K562 (cell line): Measurements from ENCODE around the gene POLL. TPM values are rescaled to one million over a fixed set of nuclear protein-coding genes. Genes with fewer than 3 reads are reported as not detected.

Experiments used
- ATAC-seq: fragments of 200-7000 bp; cut with Tn5 transposase; 3 replicates; pipeline ENCODE4 v1.9.1; 2020; ENCODE audit warnings: moderate library complexity
- BruUV-seq: library from RNA; stranded (reverse); fragments of 400-500 nt; replicated peaks from 2 replicates; lab custom pipeline; 2021; lab: Mats Ljungman, UMichigan
- CTCF ChIA-PET: fragments of 300-600 bp; formaldehyde crosslinking; extraction: SDS; loops from one replicate; lab custom pipeline; 2021; ENCODE audit warnings: low intra/inter-chr PET ratio; lab: Yijun Ruan, JAX
- POLR2A ChIA-PET: fragments of 300-600, 350-650 bp; sonication (Branson Sonifier 250); formaldehyde crosslinking; extraction: SDS; loops from one replicate; lab custom pipeline; 2021; ENCODE audit warnings: antibody characterized with exemption, inconsistent platforms; lab: Yijun Ruan, JAX
- DNase-seq, 4 experiments: peaks; one replicate each; pipeline versions ENCODE4 v3.0.0 to v3.0.0-alpha.2; 2011 to 2018; ENCODE audit warnings: low spot score in 3 of 4, mixed read lengths in 3 of 4; ENCODE audit errors: extremely low read depth in 1 of 4
- FAIRE-seq: peaks from 2 replicates; lab custom pipeline; 2011; peaks lifted over from hg19 to GRCh38; lab: Jason Lieb, UNC
- H2AFZ ChIP-seq: 2 replicates; pipeline ENCODE4 v1.6.0; 2011; ENCODE audit warnings: low read depth, low read length, control low read depth, inconsistent platforms
- H3K27ac ChIP-seq: fragments of 200-600 bp; 3 replicates; pipeline ENCODE4 v1.8.0; 2011; ENCODE audit warnings: low read depth, mild to moderate bottlenecking, control low read depth, inconsistent platforms, low read length, moderate library complexity, mixed read lengths; ENCODE audit errors: extremely low read depth
- H3K27me3 ChIP-seq, 2 experiments: fragments of 300-600 bp in 1 of 2; 2 replicates in 1 of 2; 3 replicates in 1 of 2; pipeline versions ENCODE4 v1.6.0 to v1.8.0; 2011; ENCODE audit warnings: inconsistent platforms in 2 of 2, low read length in 2 of 2, mild to moderate bottlenecking in 1 of 2, mixed read lengths in 1 of 2, moderate library complexity in 1 of 2; ENCODE audit not compliant: control insufficient read depth in 2 of 2, insufficient read depth in 2 of 2
- H3K36me3 ChIP-seq: fragments of 300-600 bp; 3 replicates; pipeline ENCODE4 v1.8.0; 2011; ENCODE audit warnings: mild to moderate bottlenecking, low read length, inconsistent platforms; ENCODE audit not compliant: control insufficient read depth, insufficient read depth
- H3K4me1 ChIP-seq, 2 experiments: fragments of 200-600 bp in 1 of 2; replicated peaks in 1 of 2; 2 replicates in 1 of 2; 3 replicates in 1 of 2; pipeline versions ENCODE4 v1.5.1 to v1.8.0; 2011; ENCODE audit warnings: inconsistent platforms in 2 of 2, low read length in 2 of 2, mild to moderate bottlenecking in 1 of 2, mixed read lengths in 1 of 2, moderate library complexity in 1 of 2; ENCODE audit not compliant: control insufficient read depth in 2 of 2, insufficient read depth in 2 of 2
- H3K4me2 ChIP-seq: 2 replicates; pipeline ENCODE4 v1.6.1; 2011; ENCODE audit warnings: low read length, control low read depth, inconsistent platforms, mixed read lengths; ENCODE audit not compliant: insufficient read depth
- H3K4me3 ChIP-seq: fragments of 200-600 bp; sonication (generic), shearing (Covaris generic); 2 replicates; pipeline ENCODE4 v1.5.1; 2016; ENCODE audit warnings: control low read depth, inconsistent platforms
- H3K79me2 ChIP-seq: fragments of 200-600 bp; 3 replicates; pipeline ENCODE4 v1.8.0; 2011; ENCODE audit warnings: low read length, inconsistent platforms; ENCODE audit not compliant: control insufficient read depth, insufficient read depth
- H3K9ac ChIP-seq, 2 experiments: 2 replicates each; pipeline versions ENCODE4 v1.6.0 to v1.6.1; 2011; ENCODE audit warnings: low read depth in 2 of 2, low read length in 2 of 2, control low read depth in 1 of 2, inconsistent platforms in 1 of 2, mild to moderate bottlenecking in 1 of 2, mixed read lengths in 1 of 2; ENCODE audit not compliant: insufficient read depth in 1 of 2
- H3K9me1 ChIP-seq: one replicate; pipeline ENCODE4 v1.6.0; 2011; ENCODE audit warnings: inconsistent platforms, mild to moderate bottlenecking, low read length, moderate library complexity; ENCODE audit not compliant: control insufficient read depth, insufficient read depth
- H3K9me3 ChIP-seq: replicated peaks from 2 replicates; pipeline ENCODE4 v1.5.1; 2011; ENCODE audit warnings: low read depth, low read length, inconsistent platforms; ENCODE audit not compliant: control insufficient read depth, insufficient read depth
- H4K20me1 ChIP-seq: replicated peaks from 2 replicates; pipeline ENCODE4 v1.6.1; 2011; ENCODE audit warnings: low read length, inconsistent platforms, mixed read lengths; ENCODE audit not compliant: control insufficient read depth, insufficient read depth
- GABPB2 ChIP-seq: fragments of 250-450 bp; sonication (Bioruptor Pico); conservative IDR thresholded peaks from 2 replicates; pipeline ENCODE4 v1.5.1; 2021; ENCODE audit warnings: mild to moderate bottlenecking
- NFIC ChIP-seq: fragments of 450-650 bp; IDR thresholded peaks from 2 replicates; pipeline ENCODE4 v1.6.1; 2017; ENCODE audit warnings: mild to moderate bottlenecking, inconsistent platforms
- ZNF347 ChIP-seq: fragments of 450-650 bp; formaldehyde crosslinking; IDR thresholded peaks from 2 replicates; pipeline ENCODE4 v1.4.0; 2020; ENCODE audit warnings: low read depth, mild to moderate bottlenecking, moderate library complexity
- WGBS: fragments of 100-300 bp; shearing (Covaris generic); methylation state at CpG from one replicate; pipeline ENCODE4 v1.1.6; 2016; ENCODE audit warnings: low coverage, mixed read lengths; ENCODE audit not compliant: insufficient coverage; ENCODE audit errors: missing lambda C conversion rate; 5-methylcytosine and 5-hydroxymethylcytosine counted together
- in situ Hi-C: fragments of 300-500 bp; cut with MboI; formaldehyde crosslinking; loops from 4 replicates; pipeline ENCODE4 v1.15.0; 2018; ENCODE audit warnings: inconsistent platforms, mixed read lengths
- intact Hi-C: fragments of 100-400 bp; cut with micrococcal nuclease; formaldehyde crosslinking; loops from 2 replicates; pipeline ENCODE4 v1.14.2; 2022
- polyA plus RNA-seq, 8 experiments: library from polyadenylated mRNA; depleted of rRNA in 4 of 8; stranded (reverse) in 5 of 8; unstranded in 3 of 8; fragments of >200 nt; fragmentation: Nextera tagmentation in 2 of 8; fragmentation: Illumina TruSeq in 1 of 8; extraction: Ambion mirVana in 2 of 8; extraction: Trizol in 1 of 8; gene quantifications; 2 replicates each; pipeline versions ENCODE4 v1.2.1 to v1.2.3, GENCODE V29; 2011 to 2014; ENCODE audit warnings: inconsistent platforms in 1 of 8, missing spikeins in 1 of 8
- total RNA-seq, 7 experiments: library from RNA; depleted of rRNA in 6 of 7; stranded (reverse); fragments of >200 nt in 6 of 7; fragmentation: Illumina TruSeq in 2 of 7; extraction: Trizol in 2 of 7; gene quantifications; 2 replicates each; pipeline versions ENCODE4 v1.2.1 to v1.2.3, GENCODE V29; 2011 to 2021; ENCODE audit warnings: low replicate concordance in 1 of 7
- TF ChIP-seq, protein P1 (sequence below): fragments of 250-450 bp; sonication (Bioruptor Pico); IDR thresholded peaks from 2 replicates; pipeline ENCODE4 v1.5.0; 2021; ENCODE audit warnings: mild to moderate bottlenecking, moderate library complexity
- TF ChIP-seq, protein P2 (sequence below): fragments of 450-650 bp; IDR thresholded peaks from 2 replicates; pipeline ENCODE4 v1.7.1; 2018; ENCODE audit warnings: mild to moderate bottlenecking, low read depth; ENCODE audit not compliant: partially characterized antibody

Gene POLL
- total and polyA plus RNA-seq, 9 of the 15 experiments (the other 6 are each of a cell fraction or from before 2014, with no cell fraction given): 1.2 to 18.7 (median 10.9) TPM

DNA sequence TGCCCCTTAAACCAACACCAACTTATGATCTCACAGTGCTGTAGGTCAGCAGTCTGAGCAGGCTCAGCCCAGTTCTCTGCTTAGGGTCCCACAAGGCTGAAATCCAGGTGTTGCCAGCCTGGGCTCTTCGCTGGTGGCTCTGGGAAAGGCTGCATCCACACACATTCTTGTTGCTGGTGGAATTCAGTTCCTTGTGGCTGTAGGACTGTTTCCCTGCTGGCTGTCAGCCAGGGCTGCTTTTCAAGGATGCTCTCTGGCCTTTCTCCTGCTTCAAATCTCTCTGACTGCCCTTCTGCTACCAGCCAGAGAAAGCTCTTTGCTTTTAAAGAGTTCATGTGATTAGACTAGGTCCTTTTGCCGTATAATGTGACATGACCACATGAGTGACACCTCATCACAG lies 15.3 kb downstream of the POLL start:
- Histone ChIP-seq H4K20me1 (no peaks in the 10 kb centered on the region; the same call in 1 of the 2 replicates), H2AFZ (no peak overlapping the region), H3K4me3 (no peak overlapping the region), H3K9me3 (no peaks in the 10 kb centered on the region; the same call in 1 of the 2 replicates), H3K79me2 (no peaks in the 10 kb centered on the region), H3K27me3 (no peaks in the 10 kb centered on the region), H3K9me1 (peaks cover 9% of the 10 kb centered on the region), H3K36me3 (no peaks in the 10 kb centered on the region), H3K9ac (no peak overlapping the region), H3K4me1 (peaks cover 32 to 59% of the 10 kb centered on the region in 2 experiments), H3K27ac (no peak overlapping the region), H3K4me2 (no peak overlapping the region)
- no TSS peak for BruUV-seq
- DNase-seq (no peak), ATAC-seq (no peak), FAIRE-seq (no peak)
- POLR2A ChIA-PET: no interaction called here
- in situ Hi-C loops: loop anchor here (5.0 kb wide), 1 partner anchor 360 kb away; no protein-coding TSS in a partner anchor
- intact Hi-C loops: loop anchor here (10.0 kb wide), 1 partner anchor 128 kb away; no protein-coding TSS in a partner anchor
- TF ChIP-seq GABPB2 (CRISPR knock-in tag) (no peak), ZNF347 (no peak), NFIC (peak; percentile 86)
- TF ChIP-seq, protein P1, sequence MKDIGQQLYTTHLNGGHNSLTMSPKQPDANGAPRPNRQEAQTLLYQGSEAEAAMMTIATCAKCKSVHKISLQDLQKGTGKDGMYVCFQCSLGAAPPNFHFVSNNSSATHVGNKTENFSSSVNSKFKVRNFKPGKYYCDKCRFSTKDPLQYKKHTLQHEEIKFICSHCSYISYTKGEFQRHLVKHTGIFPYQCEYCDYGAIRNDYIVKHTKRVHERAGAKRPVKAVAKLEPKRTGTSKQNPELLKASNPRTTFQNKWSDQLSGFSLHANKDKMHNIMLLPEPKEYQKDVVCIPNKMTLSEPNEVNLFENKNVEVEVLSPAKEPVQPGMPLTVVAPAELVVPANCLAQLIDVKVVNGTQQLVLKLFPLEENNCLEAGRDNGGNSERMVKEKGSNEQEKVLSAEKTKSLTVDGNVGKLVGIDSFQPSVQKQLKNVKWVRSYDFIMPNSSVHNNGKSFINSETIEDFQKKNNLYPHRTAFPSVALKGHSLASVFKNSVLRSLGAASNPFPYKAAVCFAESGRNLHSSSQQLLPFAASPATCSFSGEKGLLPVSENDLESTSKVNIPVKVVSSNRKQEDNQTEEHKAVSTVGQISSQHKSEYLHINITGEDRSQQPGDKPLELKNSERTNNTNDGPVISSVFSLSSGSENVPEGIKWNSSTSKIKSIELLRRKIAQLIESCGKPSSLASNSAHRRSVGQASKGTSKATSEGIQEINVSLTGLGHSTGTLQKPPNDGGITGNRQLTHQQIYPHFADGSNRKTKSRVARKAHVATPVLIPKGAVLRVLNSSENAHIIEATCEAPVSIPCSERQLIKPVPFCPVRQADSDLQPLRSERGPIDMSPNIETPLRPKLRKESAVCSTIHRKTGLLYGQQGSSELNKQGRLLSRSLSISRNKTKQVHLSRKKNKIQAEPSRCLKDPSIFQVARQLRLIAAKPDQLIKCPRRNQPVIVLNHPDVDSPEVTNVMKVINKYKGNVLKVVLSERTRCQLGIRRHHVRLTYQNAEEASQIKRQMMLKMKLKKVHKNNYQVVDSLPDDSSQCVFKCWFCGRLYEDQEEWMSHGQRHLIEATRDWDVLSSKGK (CRISPR knock-in tag): no peak
- TF ChIP-seq, protein P2, sequence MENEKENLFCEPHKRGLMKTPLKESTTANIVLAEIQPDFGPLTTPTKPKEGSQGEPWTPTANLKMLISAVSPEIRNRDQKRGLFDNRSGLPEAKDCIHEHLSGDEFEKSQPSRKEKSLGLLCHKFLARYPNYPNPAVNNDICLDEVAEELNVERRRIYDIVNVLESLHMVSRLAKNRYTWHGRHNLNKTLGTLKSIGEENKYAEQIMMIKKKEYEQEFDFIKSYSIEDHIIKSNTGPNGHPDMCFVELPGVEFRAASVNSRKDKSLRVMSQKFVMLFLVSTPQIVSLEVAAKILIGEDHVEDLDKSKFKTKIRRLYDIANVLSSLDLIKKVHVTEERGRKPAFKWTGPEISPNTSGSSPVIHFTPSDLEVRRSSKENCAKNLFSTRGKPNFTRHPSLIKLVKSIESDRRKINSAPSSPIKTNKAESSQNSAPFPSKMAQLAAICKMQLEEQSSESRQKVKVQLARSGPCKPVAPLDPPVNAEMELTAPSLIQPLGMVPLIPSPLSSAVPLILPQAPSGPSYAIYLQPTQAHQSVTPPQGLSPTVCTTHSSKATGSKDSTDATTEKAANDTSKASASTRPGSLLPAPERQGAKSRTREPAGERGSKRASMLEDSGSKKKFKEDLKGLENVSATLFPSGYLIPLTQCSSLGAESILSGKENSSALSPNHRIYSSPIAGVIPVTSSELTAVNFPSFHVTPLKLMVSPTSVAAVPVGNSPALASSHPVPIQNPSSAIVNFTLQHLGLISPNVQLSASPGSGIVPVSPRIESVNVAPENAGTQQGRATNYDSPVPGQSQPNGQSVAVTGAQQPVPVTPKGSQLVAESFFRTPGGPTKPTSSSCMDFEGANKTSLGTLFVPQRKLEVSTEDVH: no peak
- CTCF ChIA-PET: interaction anchor here (0.7 kb wide), 1 partner anchor 70 kb away, joined by 3 read pairs; no protein-coding TSS in a partner anchor
- 78% methylated on average over 1 of the region's 2 CpGs for WGBS
